Measurements from ENCODE around the gene GSTCD. TPM values are rescaled to one million over a fixed set of nuclear protein-coding genes. Genes with fewer than 3 reads are reported as not detected.

GSTCD gene
- total and polyA plus RNA-seq, 9 donors = 2.0 to 10.4 (median 6.0) TPM

DNA sequence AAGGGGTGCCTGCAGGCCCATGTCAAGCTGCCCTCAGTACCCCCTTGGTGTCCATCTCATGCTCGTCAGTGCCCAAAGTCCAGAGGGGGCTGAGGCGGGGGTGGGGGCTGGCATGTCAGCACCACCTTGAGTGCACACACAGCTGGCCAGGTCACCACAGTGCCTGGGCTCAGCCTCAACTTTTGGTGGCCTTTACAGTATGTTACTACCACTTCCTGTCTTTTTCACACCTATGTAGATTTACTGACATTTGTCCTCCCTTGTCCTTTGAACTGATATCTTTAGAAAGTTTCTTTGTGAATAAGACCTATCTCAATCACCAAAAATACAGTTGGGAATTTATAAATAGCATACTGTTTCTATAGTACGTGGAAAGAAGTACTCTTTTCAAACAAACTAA is 128.0 kb downstream of the GSTCD start:
- DNase-seq = no peak
- 96 to 97% (median 96%) methylated on average over 2 to 3 of the region's 3 CpGs for WGBS, 3 donors
- TF ChIP-seq EP300 (IDR thresholded peaks at IDR 0.05) = no peak
- no peak for TF ChIP-seq POLR2A (IDR thresholded peaks at IDR 0.05)
- TF ChIP-seq, protein P1, sequence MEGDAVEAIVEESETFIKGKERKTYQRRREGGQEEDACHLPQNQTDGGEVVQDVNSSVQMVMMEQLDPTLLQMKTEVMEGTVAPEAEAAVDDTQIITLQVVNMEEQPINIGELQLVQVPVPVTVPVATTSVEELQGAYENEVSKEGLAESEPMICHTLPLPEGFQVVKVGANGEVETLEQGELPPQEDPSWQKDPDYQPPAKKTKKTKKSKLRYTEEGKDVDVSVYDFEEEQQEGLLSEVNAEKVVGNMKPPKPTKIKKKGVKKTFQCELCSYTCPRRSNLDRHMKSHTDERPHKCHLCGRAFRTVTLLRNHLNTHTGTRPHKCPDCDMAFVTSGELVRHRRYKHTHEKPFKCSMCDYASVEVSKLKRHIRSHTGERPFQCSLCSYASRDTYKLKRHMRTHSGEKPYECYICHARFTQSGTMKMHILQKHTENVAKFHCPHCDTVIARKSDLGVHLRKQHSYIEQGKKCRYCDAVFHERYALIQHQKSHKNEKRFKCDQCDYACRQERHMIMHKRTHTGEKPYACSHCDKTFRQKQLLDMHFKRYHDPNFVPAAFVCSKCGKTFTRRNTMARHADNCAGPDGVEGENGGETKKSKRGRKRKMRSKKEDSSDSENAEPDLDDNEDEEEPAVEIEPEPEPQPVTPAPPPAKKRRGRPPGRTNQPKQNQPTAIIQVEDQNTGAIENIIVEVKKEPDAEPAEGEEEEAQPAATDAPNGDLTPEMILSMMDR (IDR thresholded peaks at IDR 0.05) = no peak
- no peaks in the 10 kb centered on the region for H3K4me1 ChIP-seq (ENCODE audit: insufficient read depth)
- H3K27me3 ChIP-seq = no peaks in the 10 kb centered on the region
- H3K27ac ChIP-seq = no peak overlapping the region
- no peaks in the 10 kb centered on the region for H3K9me3 ChIP-seq
- no peak overlapping the region for H3K4me3 ChIP-seq
- H3K36me3 ChIP-seq = no peaks in the 10 kb centered on the region
- intact Hi-C loops (cut with DNase I) = no loop called here

DNA sequence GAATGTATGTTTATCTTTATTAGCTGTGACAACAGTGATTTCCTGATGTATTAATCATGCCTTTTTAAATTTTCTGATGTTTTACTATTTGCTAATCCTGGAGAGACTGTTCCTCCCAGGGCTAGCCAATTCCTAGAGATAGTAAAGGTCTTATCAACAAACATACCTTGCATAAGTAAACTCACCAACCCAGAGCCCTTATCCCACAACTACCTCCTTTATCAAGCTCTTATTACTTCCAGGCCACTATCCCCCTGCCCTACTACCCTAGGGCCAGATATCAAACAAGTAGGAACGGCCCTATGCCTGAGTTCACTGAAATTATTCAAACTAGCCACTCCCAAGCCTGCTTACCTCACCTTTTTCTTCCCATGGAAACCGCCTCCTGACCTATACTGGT is 128.5 kb downstream of the GSTCD start:
- no peaks in the 10 kb centered on the region for H3K9me3 ChIP-seq
- H3K27ac ChIP-seq = no peak overlapping the region
- no peaks in the 10 kb centered on the region for H3K27me3 ChIP-seq
- WGBS, 3 donors = 94 to 95% (median 94%) methylated on average over 2 of the region's 2 CpGs
- intact Hi-C loops (cut with DNase I) = no loop called here
- DNase-seq = no peak
- no peak for TF ChIP-seq POLR2A (IDR thresholded peaks at IDR 0.05)
- TF ChIP-seq, protein P1 (IDR thresholded peaks at IDR 0.05) = no peak
- TF ChIP-seq EP300 (IDR thresholded peaks at IDR 0.05) = no peak
- H3K4me1 ChIP-seq (ENCODE audit: insufficient read depth) = no peaks in the 10 kb centered on the region
- no peaks in the 10 kb centered on the region for H3K36me3 ChIP-seq
- H3K4me3 ChIP-seq = no peak overlapping the region

DNA sequence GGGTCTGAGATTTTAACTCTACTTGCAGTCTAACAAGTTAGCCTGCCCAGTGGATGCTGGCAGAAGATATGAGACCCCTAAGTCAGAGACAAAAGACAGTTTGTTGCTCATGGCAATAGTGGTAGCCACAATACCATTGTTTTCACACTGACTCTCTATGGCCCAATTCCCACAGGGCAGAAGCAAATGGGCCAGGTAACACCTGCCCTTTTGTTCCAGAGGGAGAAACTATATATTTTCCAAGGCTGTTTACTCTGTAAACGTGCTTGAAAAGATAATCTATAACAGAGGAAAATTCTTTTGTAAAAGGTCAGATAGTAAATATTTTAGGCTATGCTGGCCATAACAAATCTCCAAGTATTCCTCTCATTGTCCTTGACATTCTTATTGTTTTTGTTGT is 129.5 kb downstream of the GSTCD start:
- no peak for DNase-seq
- intact Hi-C loops (cut with DNase I) = no loop called here
- H3K36me3 ChIP-seq = no peaks in the 10 kb centered on the region
- no peaks in the 10 kb centered on the region for H3K4me1 ChIP-seq (ENCODE audit: insufficient read depth)
- H3K9me3 ChIP-seq = no peaks in the 10 kb centered on the region
- no peak for TF ChIP-seq EP300 (IDR thresholded peaks at IDR 0.05)
- TF ChIP-seq, protein P1 (IDR thresholded peaks at IDR 0.05) = no peak
- TF ChIP-seq POLR2A (IDR thresholded peaks at IDR 0.05) = no peak
- no peaks in the 10 kb centered on the region for H3K27me3 ChIP-seq
- H3K27ac ChIP-seq = no peak overlapping the region
- H3K4me3 ChIP-seq = no peak overlapping the region
- WGBS, 3 donors = 9 to 27% (median 13%) methylated on average over 1 of the region's 1 CpG

DNA sequence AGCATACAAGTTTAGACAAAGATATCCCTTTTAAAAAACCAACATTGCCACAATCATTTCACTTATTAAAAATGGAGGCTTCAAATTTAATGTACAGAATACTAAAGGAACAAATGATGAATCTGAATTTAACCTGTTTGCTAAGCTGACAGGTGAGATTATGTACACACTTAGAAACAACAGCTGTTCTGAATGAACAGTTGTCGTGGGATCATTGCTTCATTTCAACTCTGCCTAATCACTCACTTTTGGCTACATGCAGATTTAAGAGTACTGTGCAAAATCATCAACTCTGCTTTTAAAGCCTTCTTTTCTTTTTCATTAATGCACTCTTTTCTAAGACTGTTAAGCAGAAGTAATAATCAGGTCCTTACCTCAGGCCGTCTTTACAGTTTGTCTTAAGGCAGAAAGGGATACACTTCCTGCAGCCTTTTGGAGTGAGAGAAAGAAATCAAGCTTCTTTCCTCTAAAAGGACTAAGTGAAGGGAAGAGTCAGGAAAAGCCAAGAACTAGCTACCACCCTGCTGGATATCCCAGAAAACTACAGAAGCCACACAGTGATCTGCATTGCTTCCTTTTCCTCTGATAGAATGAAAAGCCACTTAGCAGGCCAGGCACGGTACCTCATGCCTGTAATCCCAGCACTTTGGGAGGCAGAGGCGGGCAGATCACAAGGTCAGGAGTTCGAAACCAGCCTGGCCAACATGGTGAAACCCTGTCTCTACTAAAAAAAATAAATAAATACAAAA is 132.0 kb downstream of the GSTCD start:
- Histone ChIP-seq H3K27ac (no peak overlapping the region), H3K4me3 (no peak overlapping the region), H3K27me3 (no peaks in the 10 kb centered on the region), H3K4me1 (ENCODE audit: insufficient read depth) (no peaks in the 10 kb centered on the region), H3K9me3 (no peaks in the 10 kb centered on the region), H3K36me3 (no peaks in the 10 kb centered on the region)
- TF ChIP-seq EP300 (IDR thresholded peaks at IDR 0.05) (no peak), POLR2A (IDR thresholded peaks at IDR 0.05) (no peak)
- TF ChIP-seq, protein P1 (IDR thresholded peaks at IDR 0.05) = no peak
- intact Hi-C loops (cut with DNase I) = no loop called here
- 93 to 96% (median 93%) methylated on average over 5 of the region's 5 CpGs for WGBS, 3 donors
- no peak for DNase-seq
